GM12891 (cell line): ENCODE data around the gene ZNF474.

Experiments
- POLR2A ChIP-seq: IDR thresholded peaks from 2 replicates; pipeline ENCODE4 v1.6.1; 2011; ENCODE audit warnings: low read depth, low read length, control low read depth
- POLR2AphosphoS5 ChIP-seq: IDR thresholded peaks from 2 replicates; pipeline ENCODE4 v1.6.1; 2011; ENCODE audit warnings: low read depth, low read length, control low read depth
- POU2F2 ChIP-seq: IDR thresholded peaks from 2 replicates; pipeline ENCODE4 v1.6.1; 2011; ENCODE audit warnings: low read depth, mild to moderate bottlenecking, control low read depth, low read length, moderate library complexity
- TAF1 ChIP-seq: IDR thresholded peaks from 2 replicates; pipeline ENCODE4 v1.6.1; 2011; ENCODE audit warnings: low read depth, low read length, control low read depth

GRCh38 chr5:122121479-122122465 is 7.6 kb upstream of the ZNF474 start:
- TF ChIP-seq POLR2A = no peak
- no peak for TF ChIP-seq POLR2AphosphoS5
- no peak for TF ChIP-seq TAF1
- no peak for TF ChIP-seq POU2F2
